Activated CD4-positive, CD25-positive, alpha-beta regulatory T cell (primary cell): ENCODE results near the gene SAMD14.
A peak's percentile ranks its signal among the peaks of the same experiment; 100 is the strongest.

Experiments
- DNase-seq, 4 experiments: peaks; one replicate each; lab custom pipeline; 2025; lab: John Stamatoyannopoulos, UW

SAMD14 gene

GRCh38 chr17:50129728-50130558 lies at the start of gene SAMD14:
Gene SAMD14 (minus strand): TSS chr17:50130160. CDS start chr17:50124959, 5,201 bp downstream.
- DNase-seq = peak in 1 of 4 experiments; percentile 30

GRCh38 chr17:50177983-50178834 lies 48.2 kb upstream of the SAMD14 start:
- DNase-seq = peak in 1 of 4 experiments; percentile 16

GRCh38 chr17:50177476-50177875 lies 47.5 kb upstream of the SAMD14 start:
- DNase-seq = no peak

DNA sequence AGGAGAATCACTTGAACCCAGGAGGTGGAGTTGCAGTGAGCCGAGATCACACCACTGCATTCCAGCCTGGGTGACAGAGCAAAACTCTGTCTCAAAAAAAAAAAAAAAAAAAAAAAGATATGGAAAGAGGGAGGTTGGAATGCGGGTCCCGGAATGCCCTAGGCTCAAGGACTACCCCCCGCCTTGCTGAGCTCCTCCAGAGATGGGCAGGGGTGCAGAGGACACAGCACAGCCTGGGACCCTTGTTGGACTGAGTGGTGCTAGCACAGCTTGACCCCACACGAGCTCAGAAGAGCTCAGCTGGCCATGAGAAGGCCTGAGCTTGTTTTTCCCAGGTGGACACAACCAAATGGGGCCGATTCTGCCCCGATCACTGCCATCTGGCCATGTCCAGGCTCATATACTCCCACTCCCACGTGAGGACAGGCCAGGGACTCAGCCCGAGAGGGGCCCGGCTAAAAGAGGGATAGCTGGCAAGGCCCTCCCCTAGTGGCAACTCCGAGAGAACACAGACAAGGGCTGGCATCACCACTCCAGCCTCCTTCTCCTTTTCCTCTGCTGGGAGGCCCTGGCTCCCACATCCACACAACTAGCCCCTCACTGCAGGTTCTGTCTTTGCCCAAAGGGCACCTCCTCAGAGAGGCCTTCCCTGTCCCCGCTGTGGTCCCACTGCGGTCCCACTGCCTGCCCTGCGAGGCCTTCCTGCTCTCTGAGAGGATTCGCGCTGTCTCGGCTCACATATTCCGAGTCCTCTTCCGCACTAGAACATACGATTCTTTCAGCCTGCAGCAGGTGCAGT lies 46.8 kb upstream of the SAMD14 start:
- DNase-seq = no peak

DNA sequence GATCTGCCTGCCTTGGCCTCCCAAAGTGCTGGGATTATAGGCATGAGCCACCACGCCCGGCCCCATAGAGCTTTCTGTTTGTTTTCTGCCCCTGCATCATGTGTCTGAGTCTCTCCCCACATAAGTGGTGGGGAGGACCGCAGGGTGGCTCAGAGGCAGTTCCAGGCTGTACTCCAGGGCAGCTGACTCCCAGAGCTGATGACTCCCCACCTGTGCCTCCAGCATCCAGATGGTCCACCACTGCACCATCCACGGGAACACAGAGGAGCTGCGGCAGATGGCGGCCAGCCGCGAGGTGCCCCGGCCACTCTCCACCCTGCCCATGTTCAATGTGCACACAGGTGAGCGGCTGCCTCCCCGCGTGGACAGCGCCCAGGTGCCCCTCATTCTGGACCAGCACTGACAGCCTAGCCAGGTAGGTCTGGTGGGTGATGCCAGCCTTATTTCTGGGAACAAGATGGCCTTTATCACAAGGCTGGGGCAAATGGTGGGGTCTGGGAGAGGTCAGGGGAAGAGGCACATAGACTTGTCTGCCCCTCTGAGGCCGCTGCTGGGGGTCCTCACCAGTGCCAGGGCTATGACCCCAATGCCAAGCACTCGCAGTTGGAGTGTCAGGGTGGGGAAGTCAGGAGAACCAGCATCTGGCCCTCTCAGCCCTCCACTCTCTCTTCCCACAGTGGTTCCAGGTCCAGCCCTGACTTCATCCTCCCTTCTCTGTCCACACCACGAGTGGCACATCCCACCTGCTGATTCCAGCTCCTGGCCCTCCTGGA lies 45.3 kb upstream of the SAMD14 start:
- DNase-seq = no peak

DNA sequence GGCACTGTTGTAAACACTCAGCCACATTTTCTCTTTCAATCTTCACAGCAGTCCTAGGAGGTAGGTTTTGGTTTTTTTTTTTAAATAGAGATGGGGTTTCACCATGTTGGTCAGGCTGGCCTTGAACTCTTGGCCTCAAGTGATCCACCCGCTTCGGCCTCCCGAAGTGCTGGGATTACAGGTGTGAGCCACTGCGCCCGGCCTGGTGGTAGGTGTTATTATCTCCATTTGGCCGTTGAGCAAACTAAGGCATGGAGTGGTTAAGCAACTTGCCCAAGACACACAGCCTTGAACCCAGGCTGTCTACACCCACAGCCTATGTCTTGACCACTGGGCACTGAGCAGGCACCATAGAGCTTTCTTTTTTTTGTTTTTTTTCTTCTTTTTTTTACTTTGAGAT lies 44.5 kb upstream of the SAMD14 start:
- DNase-seq = no peak

- DNase-seq = no peak
Measured at GRCh38 chr17:50173335-50173941, 43.5 kb upstream of the SAMD14 start.

GRCh38 chr17:50172936-50173334 lies 43.0 kb upstream of the SAMD14 start:
- no peak for DNase-seq

- no peak for DNase-seq
Measured at GRCh38 chr17:50172130-50172529, 42.2 kb upstream of the SAMD14 start.

- no peak for DNase-seq
Measured at GRCh38 chr17:50171371-50172071, 41.6 kb upstream of the SAMD14 start.

- DNase-seq = no peak
Measured at GRCh38 chr17:50170662-50171370, 40.9 kb upstream of the SAMD14 start.

DNA sequence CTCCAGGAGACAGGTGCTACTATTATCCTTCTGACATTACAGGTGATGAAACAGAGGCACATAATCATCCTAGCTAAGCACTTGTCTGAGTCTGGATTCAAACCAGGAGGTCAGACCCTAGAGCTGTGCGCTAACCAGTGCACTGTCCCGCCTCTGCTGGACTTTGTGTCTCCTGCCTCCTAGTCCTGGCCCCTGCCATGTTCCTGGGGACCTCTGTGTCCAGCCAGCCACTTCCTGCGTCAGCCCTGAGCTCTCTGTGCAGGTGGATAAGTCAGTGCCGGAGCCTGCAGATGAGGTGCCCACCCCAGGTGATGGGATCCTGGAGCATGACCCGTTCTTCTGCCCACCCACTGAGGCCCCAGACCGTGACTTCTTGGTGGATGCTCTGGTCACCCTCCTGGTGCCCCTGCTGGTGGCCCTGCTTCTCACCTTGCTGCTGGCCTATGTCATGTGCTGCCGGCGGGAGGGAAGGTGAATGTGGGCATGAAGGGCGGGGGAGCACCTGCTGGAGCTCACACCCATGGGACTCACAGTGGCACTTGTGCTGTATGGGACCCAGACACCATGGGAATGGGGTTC lies 40.0 kb upstream of the SAMD14 start:
- no peak for DNase-seq

- peak in 1 of 4 experiments; percentile 33 for DNase-seq
Measured at GRCh38 chr17:50169121-50169764, 39.3 kb upstream of the SAMD14 start.

GRCh38 chr17:50168319-50168718 lies 38.4 kb upstream of the SAMD14 start:
- no peak for DNase-seq

DNA sequence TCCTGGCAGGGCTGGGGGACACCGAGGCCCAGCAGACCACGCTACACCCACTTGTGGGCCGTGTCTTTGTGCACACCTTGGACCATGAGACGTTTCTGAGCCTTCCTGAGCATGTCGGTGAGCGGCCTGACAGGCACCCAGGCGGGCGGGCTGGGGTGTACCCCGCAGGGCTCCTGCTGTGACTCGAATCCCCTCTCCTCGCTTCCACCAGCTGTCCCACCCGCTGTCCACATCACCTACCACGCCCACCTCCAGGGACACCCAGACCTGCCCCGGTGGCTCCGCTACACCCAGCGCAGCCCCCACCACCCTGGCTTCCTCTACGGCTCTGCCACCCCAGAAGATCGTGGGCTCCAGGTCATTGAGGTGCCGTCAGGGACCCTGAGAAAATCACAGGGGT lies 37.4 kb upstream of the SAMD14 start:
- DNase-seq = no peak

DNA sequence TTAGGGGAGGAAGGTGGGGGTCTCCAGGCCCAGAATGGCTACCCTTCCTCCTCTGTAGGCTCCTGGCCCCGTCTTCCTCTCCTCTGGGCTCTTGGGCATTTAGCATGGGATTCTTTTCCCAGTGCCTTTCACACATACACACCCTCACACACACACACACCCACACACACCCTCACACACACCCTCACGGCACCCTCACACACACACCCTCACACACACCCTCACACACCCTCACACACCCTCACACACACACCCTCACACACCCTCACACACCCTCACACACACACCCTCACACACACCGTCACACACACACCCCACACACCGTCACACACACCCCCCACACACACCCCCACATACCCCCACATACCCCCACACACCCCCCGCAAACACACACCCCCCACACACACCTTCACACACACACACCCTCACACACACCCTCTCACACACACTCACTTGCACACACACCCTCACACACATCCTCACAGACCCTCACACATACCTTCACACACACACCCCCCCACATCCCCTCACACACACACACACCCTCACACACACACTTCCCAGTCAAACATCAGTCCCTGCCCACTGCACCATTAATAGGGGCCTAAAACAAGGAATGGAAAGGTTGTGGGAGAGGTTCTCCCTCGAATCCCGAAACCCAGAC lies 36.7 kb upstream of the SAMD14 start:
- DNase-seq = no peak

DNA sequence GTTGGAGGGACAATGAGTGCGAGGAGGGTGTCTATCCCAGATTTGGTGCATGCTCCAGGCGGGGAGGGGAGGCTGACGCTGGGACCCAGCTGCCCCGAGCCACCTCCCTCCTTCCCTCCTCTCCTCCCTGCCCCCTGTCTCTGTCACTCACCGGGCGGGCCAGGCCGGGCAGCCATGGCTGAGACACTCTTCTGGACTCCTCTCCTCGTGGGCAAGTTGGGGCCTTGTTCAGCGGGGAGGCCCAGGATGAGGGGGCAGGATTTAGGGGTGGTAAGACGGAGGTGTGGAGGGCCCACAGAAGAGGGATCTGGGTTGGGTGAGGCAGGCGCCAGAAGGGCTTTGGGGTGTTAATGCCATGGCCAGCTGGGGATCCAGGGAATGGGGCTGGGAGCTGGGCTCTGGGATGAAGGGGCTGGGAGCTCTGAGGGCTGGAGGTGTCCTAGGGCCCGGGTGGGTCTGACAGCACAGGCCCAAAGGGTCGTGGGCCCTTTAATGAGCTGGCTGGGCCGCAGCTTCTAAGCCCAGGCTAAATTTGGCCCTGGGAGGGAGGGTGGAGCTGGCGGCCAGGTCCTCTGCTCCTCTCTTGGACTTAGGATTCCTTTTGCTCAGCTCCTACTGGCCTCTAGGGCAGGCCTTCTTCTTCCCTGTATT lies 36.0 kb upstream of the SAMD14 start, which contains the start of gene SGCA:
SGCA (plus strand) TSS at position 139 of the 651 bp plus-strand sequence; CDS start at position 175, 36 bp downstream.
- no peak for DNase-seq

DNA sequence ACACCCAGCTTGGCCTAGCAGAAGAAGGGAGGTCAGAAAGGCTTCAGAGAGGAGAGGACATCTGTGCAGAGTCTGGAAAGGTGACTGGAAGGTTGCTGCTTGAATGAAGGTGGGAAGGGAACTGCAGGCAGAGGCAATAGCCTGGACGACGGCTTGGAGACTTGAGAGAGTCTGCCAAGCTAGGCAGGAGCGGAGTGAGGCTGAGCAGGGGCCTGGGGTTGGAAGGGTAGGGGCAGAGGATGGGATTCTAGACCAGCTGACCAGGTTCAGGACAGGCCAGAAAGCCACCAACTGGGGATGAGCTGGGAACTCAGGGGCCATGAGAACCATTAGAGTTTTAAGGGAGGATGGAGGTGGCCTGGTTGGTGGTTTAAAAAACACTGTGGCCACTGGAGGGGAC lies 35.5 kb upstream of the SAMD14 start:
- DNase-seq = no peak
